ENCODE measurements around the gene TRIM71. TPM values are rescaled to one million over a fixed set of nuclear protein-coding genes. Genes with fewer than 3 reads are reported as not detected.

Gene TRIM71
- total RNA-seq, 2 donors from 2014 or later = 154 to 169 TPM

GRCh38 chr3:32881624-32882023 lies 63.8 kb downstream of the TRIM71 start:
- H3K4me1 ChIP-seq (ENCODE audit: control insufficient read depth, insufficient read depth, low read length) = peaks cover 6% of the 10 kb centered on the region

GRCh38 chr3:32882189-32882588 lies 64.4 kb downstream of the TRIM71 start:
- H3K27ac ChIP-seq (ENCODE audit: low read depth, low read length) = no peak overlapping the region
- Mint-ChIP-seq H3K9me3 (no peaks in the 10 kb centered on the region), H3K36me3 (ENCODE audit: low read depth) (peaks cover 75% of the 10 kb centered on the region), H3K27me3 (ENCODE audit: insufficient read depth) (no peaks in the 10 kb centered on the region), H3K4me3 (no peak overlapping the region), H3K27ac (no peak overlapping the region), H3K4me1 (peaks cover 14% of the 10 kb centered on the region)
- no peaks in the 10 kb centered on the region for H3K27me3 ChIP-seq (ENCODE audit: control insufficient read depth, insufficient read depth, low read length, poor library complexity, severe bottlenecking)
- H3K4me1 ChIP-seq (ENCODE audit: control insufficient read depth, insufficient read depth, low read length) = peaks cover 6% of the 10 kb centered on the region
- no peaks in the 10 kb centered on the region for H3K9me3 ChIP-seq (ENCODE audit: control insufficient read depth, low read length)
- H3K9ac ChIP-seq (ENCODE audit: extremely low read depth, low read length, poor library complexity, severe bottlenecking) = no peak overlapping the region
- TF ChIP-seq, protein P1, sequence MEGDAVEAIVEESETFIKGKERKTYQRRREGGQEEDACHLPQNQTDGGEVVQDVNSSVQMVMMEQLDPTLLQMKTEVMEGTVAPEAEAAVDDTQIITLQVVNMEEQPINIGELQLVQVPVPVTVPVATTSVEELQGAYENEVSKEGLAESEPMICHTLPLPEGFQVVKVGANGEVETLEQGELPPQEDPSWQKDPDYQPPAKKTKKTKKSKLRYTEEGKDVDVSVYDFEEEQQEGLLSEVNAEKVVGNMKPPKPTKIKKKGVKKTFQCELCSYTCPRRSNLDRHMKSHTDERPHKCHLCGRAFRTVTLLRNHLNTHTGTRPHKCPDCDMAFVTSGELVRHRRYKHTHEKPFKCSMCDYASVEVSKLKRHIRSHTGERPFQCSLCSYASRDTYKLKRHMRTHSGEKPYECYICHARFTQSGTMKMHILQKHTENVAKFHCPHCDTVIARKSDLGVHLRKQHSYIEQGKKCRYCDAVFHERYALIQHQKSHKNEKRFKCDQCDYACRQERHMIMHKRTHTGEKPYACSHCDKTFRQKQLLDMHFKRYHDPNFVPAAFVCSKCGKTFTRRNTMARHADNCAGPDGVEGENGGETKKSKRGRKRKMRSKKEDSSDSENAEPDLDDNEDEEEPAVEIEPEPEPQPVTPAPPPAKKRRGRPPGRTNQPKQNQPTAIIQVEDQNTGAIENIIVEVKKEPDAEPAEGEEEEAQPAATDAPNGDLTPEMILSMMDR (conservative IDR thresholded peaks at IDR 0.05) = no peak
- H3K36me3 ChIP-seq (ENCODE audit: control insufficient read depth, insufficient read depth, low read length) = peaks cover 79% of the 10 kb centered on the region
- 88 to 100% methylated on average over 1 of the region's 1 CpG for WGBS, 2 experiments (ENCODE audit: insufficient coverage in 1 of 2, insufficient read length in 1 of 2)
- no peak for DNase-seq
- no peak overlapping the region for H3K4me3 ChIP-seq (ENCODE audit: low read length)

More at GRCh38 chr3:32881624-32882023, 63.8 kb downstream of the TRIM71 start:
- peak overlapping the region; percentile 42 for H3K27ac Mint-ChIP-seq
- peaks cover 74% of the 10 kb centered on the region for H3K36me3 Mint-ChIP-seq (ENCODE audit: low read depth)
- Histone ChIP-seq H3K27me3 (ENCODE audit: control insufficient read depth, insufficient read depth, low read length, poor library complexity, severe bottlenecking) (no peaks in the 10 kb centered on the region), H3K4me3 (ENCODE audit: low read length) (no peak overlapping the region), H3K9me3 (ENCODE audit: control insufficient read depth, low read length) (no peaks in the 10 kb centered on the region), H3K27ac (ENCODE audit: low read depth, low read length) (no peak overlapping the region), H3K9ac (ENCODE audit: extremely low read depth, low read length, poor library complexity, severe bottlenecking) (no peak overlapping the region), H3K36me3 (ENCODE audit: control insufficient read depth, insufficient read depth, low read length) (peaks cover 79% of the 10 kb centered on the region)
- no peak overlapping the region for H3K4me3 Mint-ChIP-seq
- H3K4me1 Mint-ChIP-seq = peaks cover 14% of the 10 kb centered on the region
- WGBS, 2 experiments (ENCODE audit: insufficient coverage in 1 of 2, insufficient read length in 1 of 2) = 99 to 100% methylated on average over 2 of the region's 2 CpGs
- DNase-seq = no peak
- TF ChIP-seq, protein P1 (conservative IDR thresholded peaks at IDR 0.05) = no peak
- no peaks in the 10 kb centered on the region for H3K9me3 Mint-ChIP-seq
- no peaks in the 10 kb centered on the region for H3K27me3 Mint-ChIP-seq (ENCODE audit: insufficient read depth)

GRCh38 chr3:32882603-32883025 lies 64.8 kb downstream of the TRIM71 start:
- H3K27me3 Mint-ChIP-seq (ENCODE audit: insufficient read depth) = no peaks in the 10 kb centered on the region
- no peak for DNase-seq
- TF ChIP-seq, protein P1 (conservative IDR thresholded peaks at IDR 0.05) = no peak
- no peaks in the 10 kb centered on the region for H3K9me3 Mint-ChIP-seq
- no peak overlapping the region for H3K4me3 Mint-ChIP-seq
- H3K27ac Mint-ChIP-seq = no peak overlapping the region
- Histone ChIP-seq H3K27me3 (ENCODE audit: control insufficient read depth, insufficient read depth, low read length, poor library complexity, severe bottlenecking) (no peaks in the 10 kb centered on the region), H3K27ac (ENCODE audit: low read depth, low read length) (no peak overlapping the region), H3K9me3 (ENCODE audit: control insufficient read depth, low read length) (no peaks in the 10 kb centered on the region), H3K9ac (ENCODE audit: extremely low read depth, low read length, poor library complexity, severe bottlenecking) (no peak overlapping the region), H3K36me3 (ENCODE audit: control insufficient read depth, insufficient read depth, low read length) (peaks cover 79% of the 10 kb centered on the region), H3K4me3 (ENCODE audit: low read length) (no peak overlapping the region), H3K4me1 (ENCODE audit: control insufficient read depth, insufficient read depth, low read length) (peaks cover 6% of the 10 kb centered on the region)
- 92 to 100% methylated on average over 6 of the region's 6 CpGs for WGBS, 2 experiments (ENCODE audit: insufficient coverage in 1 of 2, insufficient read length in 1 of 2)
- peaks cover 14% of the 10 kb centered on the region for H3K4me1 Mint-ChIP-seq
- peaks cover 75% of the 10 kb centered on the region for H3K36me3 Mint-ChIP-seq (ENCODE audit: low read depth)
